ENCODE data around the gene FAM229A. TPM values are rescaled to one million over a fixed set of nuclear protein-coding genes. Genes with fewer than 3 reads are reported as not detected.

The FAM229A gene
- total RNA-seq, 8 experiments from 2014 or later, result 1.1 to 6.7 (median 4.3) TPM

- 54 to 94% (median 79%) methylated on average over 1 to 2 of the region's 2 CpGs; no CpG with 5 or more reads in 3 of the 10 experiments for WGBS, 10 experiments
- Histone ChIP-seq H3K4me3 (no peak overlapping the region), H3K27ac (no peak overlapping the region), H3K4me1 (replicated peaks in 1 of 2) (peaks cover 27 to 28% of the 10 kb centered on the region in 2 donors)
- in situ Hi-C loops (cut with MboI; ENCODE audit: low pct_unique_long_range_greater_than_20kb in 2 of 9, low sequenced_read_pairs in 9 of 9, unreplicated experiment in 9 of 9), result no loop called here
- no peak for ATAC-seq (replicated peaks in 6 of 8)
Observed at GRCh38 chr1:32353431-32353830, 8.9 kb downstream of the FAM229A start.

DNA sequence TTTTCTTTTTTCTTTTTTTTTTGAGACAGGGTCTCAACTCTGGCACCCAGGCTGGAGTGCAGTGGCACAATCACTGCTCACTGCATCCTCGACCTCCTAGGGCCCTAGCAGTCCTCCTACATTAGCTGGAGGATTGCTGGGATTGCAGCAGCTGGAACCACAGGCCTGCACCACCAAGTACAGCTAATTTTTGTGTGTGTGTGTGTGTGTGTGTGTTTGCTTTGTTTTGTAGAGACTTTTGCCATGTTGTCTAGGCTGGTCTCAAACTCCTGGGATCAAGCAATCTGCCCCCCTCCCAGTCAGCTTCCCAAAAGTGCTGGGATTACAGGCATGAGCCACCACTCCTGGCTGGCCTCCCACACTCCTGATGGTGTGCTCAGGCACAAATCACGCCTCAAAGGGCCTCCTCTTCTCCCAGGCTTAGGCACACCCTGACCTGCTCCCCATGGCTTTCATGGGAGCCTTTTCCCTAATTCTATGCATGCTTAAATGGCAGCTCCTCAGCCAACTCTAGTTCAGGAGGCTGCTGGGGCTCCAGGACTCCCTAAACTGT lies 9.4 kb downstream of the FAM229A start:
- H3K4me3 ChIP-seq, result peak overlapping the region in 2 of 5 donors; percentile 64 to 67
- peak overlapping the region; percentile 94 to 96 for H3K27ac ChIP-seq

DNA sequence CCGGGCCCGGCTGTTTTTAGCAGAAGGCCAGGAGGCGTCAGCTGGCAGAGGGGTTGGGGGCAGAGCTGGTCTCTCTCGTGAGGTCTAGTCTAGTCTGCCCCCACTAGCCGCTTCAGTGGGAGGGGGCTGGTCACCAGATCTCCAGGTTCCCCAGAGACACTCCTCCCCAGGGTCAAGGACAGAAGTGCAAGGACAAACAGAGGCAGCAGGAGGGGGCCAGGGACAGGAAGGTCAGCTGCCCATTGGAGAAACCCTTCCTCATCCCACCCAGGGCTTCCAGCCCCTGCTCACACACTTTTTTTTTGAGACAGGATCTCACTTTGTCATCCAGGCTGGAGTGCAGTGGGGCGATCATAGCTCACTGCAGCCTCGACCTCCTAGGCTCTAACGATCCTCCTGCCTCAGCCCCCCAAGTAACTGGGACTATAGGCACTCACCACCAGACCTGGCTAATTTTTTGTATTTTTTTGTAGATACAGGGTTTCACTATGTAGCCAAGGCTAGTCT lies 10.0 kb downstream of the FAM229A start:
- in situ Hi-C loops (cut with MboI; ENCODE audit: low pct_unique_long_range_greater_than_20kb in 2 of 9, low sequenced_read_pairs in 9 of 9, unreplicated experiment in 9 of 9), result no loop called here
- Histone ChIP-seq H3K4me3 (peak overlapping the region; percentile 64 to 77 (median 67)), H3K27ac (peak overlapping the region; percentile 94 to 96), H3K4me1 (replicated peaks in 1 of 2) (peaks cover 18 to 21% of the 10 kb centered on the region in 2 donors)
- ATAC-seq (replicated peaks in 6 of 8), result peak in 2 of 8 experiments; percentile 1 to 20
- WGBS, 10 experiments, result 20 to 46% (median 41%) methylated on average over 1 to 8 of the region's 8 CpGs; no CpG with 5 or more reads in 6 of the 10 experiments

More for the DNA sequence above, 9.4 kb downstream of the FAM229A start:
- ATAC-seq (replicated peaks in 6 of 8), result no peak
- in situ Hi-C loops (cut with MboI; ENCODE audit: low pct_unique_long_range_greater_than_20kb in 2 of 9, low sequenced_read_pairs in 9 of 9, unreplicated experiment in 9 of 9), result no loop called here
- H3K4me1 ChIP-seq (replicated peaks in 1 of 2), result peaks cover 25% of the 10 kb centered on the region in 2 donors
- 58 to 89% (median 81%) methylated on average over 1 to 2 of the region's 2 CpGs; no CpG with 5 or more reads in 6 of the 10 experiments for WGBS, 10 experiments

GRCh38 chr1:32351399-32352238 lies 10.7 kb downstream of the FAM229A start:
- Histone ChIP-seq H3K4me3 (peak overlapping the region; percentile 64 to 77 (median 67)), H3K4me1 (replicated peaks in 1 of 2) (peaks cover 14 to 18% of the 10 kb centered on the region in 2 donors), H3K27ac (peak overlapping the region; percentile 94 to 96)
- ATAC-seq (replicated peaks in 6 of 8), result peak; percentile 81 to 97 (median 90)
- 0 to 7% (median 0%) methylated on average over 2 to 14 of the region's 75 CpGs; no CpG with 5 or more reads in 5 of the 10 experiments for WGBS, 10 experiments
- in situ Hi-C loops (cut with MboI; ENCODE audit: low pct_unique_long_range_greater_than_20kb in 2 of 9, low sequenced_read_pairs in 9 of 9, unreplicated experiment in 9 of 9), result no loop called here

DNA sequence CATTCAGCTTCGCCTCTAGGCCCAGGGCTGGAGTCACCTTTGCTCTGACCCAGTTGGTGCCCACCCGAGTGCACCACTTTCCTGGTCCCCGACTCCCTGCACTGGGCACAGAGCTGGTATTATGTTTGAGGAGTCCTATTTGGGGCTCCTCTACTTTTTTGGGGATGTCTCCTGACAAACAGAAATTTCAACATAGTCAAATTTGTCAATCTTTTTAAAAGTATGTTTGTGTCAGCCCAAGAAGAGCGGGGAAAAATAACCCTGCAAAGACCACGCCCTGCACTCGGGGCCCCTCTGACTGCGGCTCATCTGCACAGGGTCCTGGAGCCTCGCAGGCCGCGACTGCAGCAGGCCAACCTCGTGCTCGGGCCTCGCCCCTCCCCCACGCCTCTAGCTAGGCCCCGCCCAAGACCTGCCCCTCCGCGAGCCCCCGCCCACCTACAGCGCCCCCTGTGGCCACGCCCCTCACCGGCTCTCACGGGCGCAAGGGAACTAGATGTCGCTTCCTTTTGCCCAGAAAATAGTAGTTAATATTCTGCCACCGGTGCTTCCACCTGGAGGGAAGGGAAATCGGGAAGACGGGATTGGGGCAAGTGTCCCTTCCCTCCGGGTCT lies 11.4 kb downstream of the FAM229A start:
- H3K4me1 ChIP-seq (replicated peaks in 1 of 2), result peaks cover 14 to 22% of the 10 kb centered on the region in 2 donors
- peak; percentile 24 to 52 (median 37) for ATAC-seq (replicated peaks in 6 of 8)
- peak overlapping the region; percentile 94 to 96 for H3K27ac ChIP-seq
- in situ Hi-C loops (cut with MboI; ENCODE audit: low pct_unique_long_range_greater_than_20kb in 2 of 9, low sequenced_read_pairs in 9 of 9, unreplicated experiment in 9 of 9), result no loop called here
- peak overlapping the region; percentile 64 to 77 (median 67) for H3K4me3 ChIP-seq
- 28 to 80% (median 50%) methylated on average over 1 to 12 of the region's 28 CpGs; no CpG with 5 or more reads in 5 of the 10 experiments for WGBS, 10 experiments

DNA sequence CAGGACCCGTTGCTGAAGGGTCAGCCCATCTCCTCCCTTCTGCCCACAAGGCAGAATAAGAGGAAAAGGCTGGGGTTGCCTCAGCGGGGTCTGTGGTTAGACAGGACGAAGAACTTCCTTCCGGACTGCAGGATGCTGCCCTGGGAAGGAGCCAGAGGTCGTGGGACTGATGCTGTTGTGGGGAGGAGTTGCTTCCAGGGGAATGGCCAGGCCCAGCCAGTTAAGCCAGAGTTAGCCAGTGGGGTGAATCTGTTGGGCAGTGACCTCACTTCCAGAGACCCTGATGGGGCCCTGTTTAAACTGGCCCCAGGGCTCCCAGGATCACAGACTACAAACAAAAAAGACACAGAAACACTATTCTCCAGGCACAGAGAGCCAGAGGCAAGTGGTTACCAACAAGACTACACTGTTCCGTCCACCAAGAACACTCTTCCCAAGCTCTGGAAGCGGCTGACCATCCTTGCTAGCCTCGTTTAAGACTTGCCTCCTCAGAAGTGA lies 13.0 kb downstream of the FAM229A start:
- Histone ChIP-seq H3K4me1 (replicated peaks in 1 of 2) (peaks cover 14 to 26% of the 10 kb centered on the region in 2 donors), H3K4me3 (no peak overlapping the region), H3K27ac (no peak overlapping the region)
- 0 to 93% (median 73%) methylated on average over 1 to 8 of the region's 8 CpGs; no CpG with 5 or more reads in 1 of the 10 experiments for WGBS, 10 experiments
- in situ Hi-C loops (cut with MboI; ENCODE audit: low pct_unique_long_range_greater_than_20kb in 2 of 9, low sequenced_read_pairs in 9 of 9, unreplicated experiment in 9 of 9), result no loop called here
- no peak for ATAC-seq (replicated peaks in 6 of 8)

- H3K27ac ChIP-seq, result no peak overlapping the region
- in situ Hi-C loops (cut with MboI; ENCODE audit: low pct_unique_long_range_greater_than_20kb in 2 of 9, low sequenced_read_pairs in 9 of 9, unreplicated experiment in 9 of 9), result no loop called here
- WGBS, 10 experiments, result 29 to 83% (median 71%) methylated on average over 1 to 9 of the region's 9 CpGs; no CpG with 5 or more reads in 1 of the 10 experiments
- ATAC-seq (replicated peaks in 6 of 8), result no peak
- H3K4me3 ChIP-seq, result no peak overlapping the region
- H3K4me1 ChIP-seq (replicated peaks in 1 of 2), result peaks cover 4 to 14% of the 10 kb centered on the region in 2 donors
Observed at GRCh38 chr1:32346532-32347157, 15.6 kb downstream of the FAM229A start.

- H3K4me3 ChIP-seq, result no peak overlapping the region
- no peak overlapping the region for H3K27ac ChIP-seq
- in situ Hi-C loops (cut with MboI; ENCODE audit: low pct_unique_long_range_greater_than_20kb in 2 of 9, low sequenced_read_pairs in 9 of 9, unreplicated experiment in 9 of 9), result no loop called here
Observed at GRCh38 chr1:32345289-32345827, 16.9 kb downstream of the FAM229A start.

DNA sequence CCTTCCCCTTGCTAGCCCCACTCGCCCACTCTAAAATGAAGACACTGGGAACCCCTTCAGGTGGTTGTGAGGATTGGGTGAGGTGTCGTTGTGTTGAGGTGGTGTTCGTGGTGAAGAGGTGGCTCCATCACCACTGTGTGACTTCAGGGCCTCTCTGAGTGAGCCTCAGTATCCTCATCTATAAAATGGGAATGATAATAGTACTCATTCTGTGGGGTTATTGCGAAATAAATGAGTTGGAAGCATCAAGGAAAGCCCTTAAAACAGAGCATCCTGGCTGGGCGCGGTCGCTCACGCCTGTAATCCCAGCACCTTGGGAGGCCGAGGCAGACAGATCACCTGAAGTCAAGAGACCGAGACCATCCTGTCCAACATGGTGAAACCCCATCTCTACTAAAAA lies 19.6 kb downstream of the FAM229A start:
- Histone ChIP-seq H3K4me3 (no peak overlapping the region), H3K4me1 (replicated peaks in 1 of 2) (peaks cover 15 to 26% of the 10 kb centered on the region in 2 donors), H3K27ac (no peak overlapping the region)
- WGBS, 10 experiments, result 79 to 100% (median 90%) methylated on average over 1 to 8 of the region's 10 CpGs; no CpG with 5 or more reads in 4 of the 10 experiments
- in situ Hi-C loops (cut with MboI; ENCODE audit: low pct_unique_long_range_greater_than_20kb in 2 of 9, low sequenced_read_pairs in 9 of 9, unreplicated experiment in 9 of 9), result no loop called here
- no peak for ATAC-seq (replicated peaks in 6 of 8)

More at GRCh38 chr1:32345289-32345827, 16.9 kb downstream of the FAM229A start:
- ATAC-seq (replicated peaks in 6 of 8), result peak in 1 of 8 experiments; percentile 5
- 46 to 82% (median 63%) methylated on average over 1 to 8 of the region's 8 CpGs; no CpG with 5 or more reads in 3 of the 10 experiments for WGBS, 10 experiments
- peaks cover 0 to 10% of the 10 kb centered on the region in 2 donors for H3K4me1 ChIP-seq (replicated peaks in 1 of 2)

DNA sequence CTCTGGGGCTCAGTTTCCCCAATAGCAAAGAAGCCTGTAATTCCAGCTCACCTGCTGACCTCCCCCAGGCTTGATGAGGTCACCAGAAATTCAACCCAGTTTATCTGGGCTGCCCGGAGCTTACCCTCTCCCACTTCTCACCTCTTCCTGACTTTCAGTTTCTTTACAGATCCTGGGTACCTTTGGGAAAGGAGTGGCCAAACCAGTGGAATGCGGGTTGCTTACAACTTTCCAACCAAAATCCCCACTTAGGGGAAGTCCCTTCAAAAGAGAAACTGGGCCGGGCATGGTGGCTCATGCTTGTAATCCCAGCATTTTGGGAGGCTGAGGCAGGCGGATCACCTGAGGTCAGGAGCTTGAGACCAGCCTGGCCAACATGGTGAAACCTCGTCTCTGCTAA lies 20.3 kb downstream of the FAM229A start:
- in situ Hi-C loops (cut with MboI; ENCODE audit: low pct_unique_long_range_greater_than_20kb in 2 of 9, low sequenced_read_pairs in 9 of 9, unreplicated experiment in 9 of 9), result no loop called here
- WGBS, 10 experiments, result 80 to 100% (median 83%) methylated on average over 1 to 5 of the region's 5 CpGs; no CpG with 5 or more reads in 5 of the 10 experiments
- H3K4me3 ChIP-seq, result no peak overlapping the region
- ATAC-seq (replicated peaks in 6 of 8), result no peak
- H3K4me1 ChIP-seq (replicated peaks in 1 of 2), result peaks cover 19 to 32% of the 10 kb centered on the region in 2 donors
- no peak overlapping the region for H3K27ac ChIP-seq

DNA sequence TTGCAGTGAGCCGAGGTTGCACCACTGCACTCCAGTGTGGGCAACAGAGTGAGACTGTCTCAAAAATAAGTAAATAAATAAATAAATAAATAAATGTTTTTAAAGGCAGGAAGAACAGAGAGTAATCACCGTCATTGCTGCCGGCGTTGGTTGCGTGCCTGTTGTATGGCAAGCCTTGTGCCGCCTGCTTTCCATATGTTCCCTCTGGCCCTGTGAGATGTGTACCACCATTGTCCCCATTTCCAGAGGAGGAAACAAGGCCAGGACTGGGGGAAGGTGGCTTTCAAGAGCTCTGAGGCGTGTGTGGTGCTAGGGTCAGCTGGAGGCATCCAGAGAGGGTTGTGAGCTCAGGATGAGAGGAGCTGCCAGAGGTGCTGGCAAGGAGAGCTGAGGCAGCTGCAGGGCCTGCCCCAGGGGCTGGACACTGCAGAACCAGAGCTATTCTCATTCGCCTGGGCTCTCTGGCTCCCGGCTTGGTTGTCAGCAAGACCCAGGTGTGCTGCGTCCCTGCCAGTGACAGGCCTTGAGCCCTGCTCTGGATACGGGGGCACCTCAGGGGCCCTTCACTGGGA lies 21.0 kb downstream of the FAM229A start:
- in situ Hi-C loops (cut with MboI; ENCODE audit: low pct_unique_long_range_greater_than_20kb in 2 of 9, low sequenced_read_pairs in 9 of 9, unreplicated experiment in 9 of 9), result no loop called here
- 87 to 93% (median 90%) methylated on average over 3 to 10 of the region's 11 CpGs; no CpG with 5 or more reads in 6 of the 10 experiments for WGBS, 10 experiments
- Histone ChIP-seq H3K4me3 (no peak overlapping the region), H3K4me1 (replicated peaks in 1 of 2) (peaks cover 19 to 33% of the 10 kb centered on the region in 2 donors), H3K27ac (no peak overlapping the region)
- no peak for ATAC-seq (replicated peaks in 6 of 8)

All from motor neuron (in vitro differentiated cells).